A673 (cell line): Measurements from ENCODE around the gene TARBP2.

Experiments used
- EZH2 ChIP-seq: fragments of 200-600 bp; sonication (generic); IDR thresholded peaks from 2 replicates; pipeline ENCODE4 v1.6.1; 2017; ENCODE audit warnings: borderline replicate concordance, low read depth, mild to moderate bottlenecking, mixed read lengths, antibody characterized with exemption, low read length; ENCODE audit not compliant: poor library complexity, severe bottlenecking
- TF ChIP-seq, protein P1 (sequence below): fragments of 300-800, 200-600 bp; sonication (generic); conservative IDR thresholded peaks from 2 replicates; pipeline ENCODE4 v1.5.1; 2017; ENCODE audit warnings: low read depth, mild to moderate bottlenecking, antibody characterized with exemption, low read length, moderate library complexity, mixed read lengths

DNA sequence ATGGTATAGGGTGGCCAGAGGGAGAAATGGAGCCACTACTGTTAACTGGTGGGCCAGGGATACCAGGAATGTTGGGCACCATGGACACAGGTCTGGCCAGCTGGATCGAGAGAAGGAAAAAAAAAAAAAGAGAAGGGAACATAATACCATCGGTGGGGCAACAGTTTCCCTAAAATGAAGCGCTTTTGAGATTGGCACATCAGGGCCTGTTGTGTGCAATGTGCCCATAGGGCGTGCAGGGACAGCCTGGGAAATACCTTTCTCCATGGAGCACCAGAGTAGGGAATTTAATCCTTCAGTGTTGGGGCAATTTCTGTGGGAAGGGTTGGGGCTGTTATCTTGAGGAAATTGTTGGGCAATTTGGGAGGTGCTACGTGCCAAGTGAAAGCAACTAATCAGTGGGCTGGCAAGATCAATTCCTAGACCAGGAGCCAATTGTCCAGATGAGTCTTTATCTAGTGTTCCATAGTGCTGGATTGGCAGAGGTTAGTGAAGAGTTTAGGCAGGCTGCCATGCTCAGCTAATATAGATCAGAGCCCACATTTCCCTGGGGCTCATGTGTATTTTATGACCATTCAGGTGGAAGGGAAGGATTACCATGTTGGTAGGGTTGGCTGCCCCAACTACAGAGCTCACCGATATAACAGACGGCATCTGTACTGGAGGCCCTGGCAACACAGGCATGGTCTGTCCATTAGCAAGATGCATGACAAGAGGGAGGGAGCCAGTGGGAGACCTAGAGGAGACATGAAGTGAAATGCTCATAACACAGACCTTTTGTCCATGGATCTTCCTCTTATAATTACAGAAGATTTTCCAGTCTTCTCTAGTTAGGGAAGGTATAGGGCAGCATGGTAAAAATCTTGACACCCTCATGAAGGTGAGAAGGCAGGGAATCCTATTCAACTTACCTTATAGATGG, 31.7 kb downstream of the TARBP2 start:
- TF ChIP-seq, protein P1, sequence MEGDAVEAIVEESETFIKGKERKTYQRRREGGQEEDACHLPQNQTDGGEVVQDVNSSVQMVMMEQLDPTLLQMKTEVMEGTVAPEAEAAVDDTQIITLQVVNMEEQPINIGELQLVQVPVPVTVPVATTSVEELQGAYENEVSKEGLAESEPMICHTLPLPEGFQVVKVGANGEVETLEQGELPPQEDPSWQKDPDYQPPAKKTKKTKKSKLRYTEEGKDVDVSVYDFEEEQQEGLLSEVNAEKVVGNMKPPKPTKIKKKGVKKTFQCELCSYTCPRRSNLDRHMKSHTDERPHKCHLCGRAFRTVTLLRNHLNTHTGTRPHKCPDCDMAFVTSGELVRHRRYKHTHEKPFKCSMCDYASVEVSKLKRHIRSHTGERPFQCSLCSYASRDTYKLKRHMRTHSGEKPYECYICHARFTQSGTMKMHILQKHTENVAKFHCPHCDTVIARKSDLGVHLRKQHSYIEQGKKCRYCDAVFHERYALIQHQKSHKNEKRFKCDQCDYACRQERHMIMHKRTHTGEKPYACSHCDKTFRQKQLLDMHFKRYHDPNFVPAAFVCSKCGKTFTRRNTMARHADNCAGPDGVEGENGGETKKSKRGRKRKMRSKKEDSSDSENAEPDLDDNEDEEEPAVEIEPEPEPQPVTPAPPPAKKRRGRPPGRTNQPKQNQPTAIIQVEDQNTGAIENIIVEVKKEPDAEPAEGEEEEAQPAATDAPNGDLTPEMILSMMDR = no peak
- TF ChIP-seq EZH2 = no peak
